H1 (cell line): ENCODE results near the gene PALD1. TPM values are rescaled to one million over a fixed set of nuclear protein-coding genes. Genes with fewer than 3 reads are reported as not detected.

Source experiments
- ATF3 ChIP-seq: IDR thresholded peaks from 2 replicates; pipeline ENCODE4 v1.6.1; 2011; ENCODE audit warnings: low read depth, mild to moderate bottlenecking, low read length; ENCODE audit not compliant: insufficient read depth
- CHD2 ChIP-seq: IDR thresholded peaks from 2 replicates; pipeline ENCODE4 v1.6.1; 2012; ENCODE audit warnings: low read length, improper control_type of control experiment
- CHD7 ChIP-seq: fragments of 300-600 bp; sonication (generic); IDR thresholded peaks from 2 replicates; pipeline ENCODE4 v1.7.1; 2012; ENCODE audit warnings: low read length, moderate library complexity, mild to moderate bottlenecking, inconsistent platforms; ENCODE audit not compliant: insufficient replicate concordance
- CTCF ChIP-seq, 3 experiments: IDR thresholded peaks; 1 replicate in 2 of 3; 2 replicates in 1 of 3; pipeline versions ENCODE4 v1.5.1 to v1.6.1; 2011; ENCODE audit warnings: low read length in 3 of 3, mild to moderate bottlenecking in 3 of 3, inconsistent platforms in 2 of 3, low read depth in 1 of 3, moderate library complexity in 1 of 3; ENCODE audit not compliant: insufficient read depth in 1 of 3; ENCODE audit errors: control extremely low read depth in 1 of 3
- KDM1A ChIP-seq: fragments of 200-600, 300-600 bp; sonication (generic); IDR thresholded peaks from 2 replicates; pipeline ENCODE4 v1.7.1; 2016; ENCODE audit warnings: mild to moderate bottlenecking, low read length, borderline replicate concordance
- NANOG ChIP-seq: IDR thresholded peaks from 2 replicates; pipeline ENCODE4 v1.6.1; 2011; ENCODE audit warnings: low read length, low read depth, mild to moderate bottlenecking, inconsistent platforms; ENCODE audit not compliant: insufficient read depth, poor library complexity, severe bottlenecking
- NRF1 ChIP-seq: IDR thresholded peaks from 2 replicates; pipeline ENCODE4 v1.6.1; 2011; ENCODE audit warnings: mild to moderate bottlenecking, low read depth, low read length, improper control_type of control experiment
- RFX5 ChIP-seq: IDR thresholded peaks from 2 replicates; pipeline ENCODE4 v1.6.1; 2011; ENCODE audit warnings: low read depth, low read length, improper control_type of control experiment, borderline replicate concordance
- polyA plus RNA-seq, 7 experiments: library from polyadenylated mRNA; depleted of rRNA in 3 of 7; stranded (reverse) in 5 of 7; unstranded in 2 of 7; fragments of >200 nt in 5 of 7; fragments of 200-250 nt in 2 of 7; gene quantifications; 1 replicate in 5 of 7; 2 replicates in 1 of 7; 4 replicates in 1 of 7; pipeline versions ENCODE4 v1.2.1 to v1.2.3, GENCODE V29; 2011 to 2013; ENCODE audit warnings: missing spikeins in 2 of 7, mixed read lengths in 2 of 7
- total RNA-seq: library from RNA; stranded (reverse); fragmentation: NEBNext Ultra II Directional; extraction: Animal tissue kit (Norgen Biotek cat#: 25700); gene quantifications from 2 replicates; pipeline ENCODE4 v1.2.1, GENCODE V29; 2021

PALD1 gene
- total and polyA plus RNA-seq, 2 of the 8 experiments (the other 6 are each of a cell fraction or from before 2014, with no cell fraction given) = 13.3 to 32.8 TPM

- TF ChIP-seq CHD7 = no peak
- no peak for TF ChIP-seq ATF3
- no peak for TF ChIP-seq RFX5
- no peak for TF ChIP-seq KDM1A
- no peak for TF ChIP-seq CTCF (IDR thresholded peaks at IDR 0.05; ENCODE audit: control extremely low read depth in 1 of 3, insufficient read depth in 1 of 3, low read depth in 1 of 3, low read length in 3 of 3)
- no peak for TF ChIP-seq CHD2
- no peak for TF ChIP-seq NANOG
- no peak for TF ChIP-seq NRF1
These were observed 54.6 kb downstream of the PALD1 start (continued) for GRCh38 chr10:70533189-70533558.
